Muscle layer of duodenum (tissue), 2 donors: Measurements from ENCODE around the gene LTA4H.

ENCODE experiments used
- H3K27ac ChIP-seq: one replicate; pipeline ENCODE4 v1.7.0; 2013; ENCODE audit warnings: mild to moderate bottlenecking, low read length
- H3K27me3 ChIP-seq: one replicate; pipeline ENCODE4 v1.7.0; 2013; ENCODE audit warnings: low read depth, mild to moderate bottlenecking, control low read depth, low read length
- H3K36me3 ChIP-seq, 2 donors: one replicate each; pipeline ENCODE4 v1.7.0; 2013; ENCODE audit warnings: low read length in 2 of 2, control low read depth in 1 of 2, mild to moderate bottlenecking in 1 of 2; ENCODE audit not compliant: insufficient read depth in 2 of 2, control insufficient read depth in 1 of 2
- H3K4me1 ChIP-seq, 2 donors: one replicate each; pipeline ENCODE4 v1.7.0; 2013; ENCODE audit warnings: low read length in 2 of 2, mild to moderate bottlenecking in 2 of 2, control low read depth in 1 of 2, moderate library complexity in 1 of 2; ENCODE audit not compliant: insufficient read depth in 2 of 2, control insufficient read depth in 1 of 2
- H3K4me3 ChIP-seq, 2 donors: one replicate each; pipeline ENCODE4 v1.7.0; 2013; ENCODE audit warnings: low read length in 2 of 2, low read depth in 1 of 2, mild to moderate bottlenecking in 1 of 2
- H3K9me3 ChIP-seq, 2 donors: one replicate each; pipeline ENCODE4 v1.7.0; 2013; ENCODE audit warnings: low read length in 2 of 2, control low read depth in 1 of 2, mild to moderate bottlenecking in 1 of 2; ENCODE audit not compliant: control insufficient read depth in 1 of 2
- donor health status: healthy.

The LTA4H gene

DNA sequence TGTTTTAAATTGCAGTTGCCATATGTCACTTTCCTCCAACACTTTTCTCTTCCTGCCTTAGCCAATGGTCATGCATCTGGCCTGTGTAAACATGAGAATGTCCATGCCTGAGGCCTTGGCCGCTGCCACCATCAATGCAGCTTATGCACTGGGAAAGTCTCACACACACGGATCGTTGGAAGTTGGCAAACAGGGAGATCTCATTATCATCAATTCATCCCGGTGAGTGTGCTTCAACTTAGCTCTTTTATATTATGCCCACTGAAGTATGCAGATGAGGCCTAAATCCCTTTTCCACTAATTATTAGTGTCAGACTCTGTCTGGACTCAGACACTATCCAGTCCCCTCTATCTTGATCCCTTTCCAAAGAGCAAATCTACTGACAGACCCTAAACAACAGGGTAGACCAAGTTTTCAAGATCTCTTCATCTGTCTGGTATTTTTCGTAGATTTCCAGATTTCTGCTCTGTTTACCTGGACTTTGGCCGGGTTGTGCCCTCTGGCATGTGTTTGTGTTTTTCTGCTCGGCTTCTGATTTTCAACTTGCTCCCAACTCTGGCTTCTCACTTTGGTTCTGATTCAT lies 69.0 kb downstream of the LTA4H start:
- Histone ChIP-seq H3K36me3 (no peaks in the 10 kb centered on the region), H3K4me1 (no peaks in the 10 kb centered on the region), H3K27ac (no peak overlapping the region), H3K4me3 (no peak overlapping the region), H3K9me3 (no peaks in the 10 kb centered on the region), H3K27me3 (no peaks in the 10 kb centered on the region)

DNA sequence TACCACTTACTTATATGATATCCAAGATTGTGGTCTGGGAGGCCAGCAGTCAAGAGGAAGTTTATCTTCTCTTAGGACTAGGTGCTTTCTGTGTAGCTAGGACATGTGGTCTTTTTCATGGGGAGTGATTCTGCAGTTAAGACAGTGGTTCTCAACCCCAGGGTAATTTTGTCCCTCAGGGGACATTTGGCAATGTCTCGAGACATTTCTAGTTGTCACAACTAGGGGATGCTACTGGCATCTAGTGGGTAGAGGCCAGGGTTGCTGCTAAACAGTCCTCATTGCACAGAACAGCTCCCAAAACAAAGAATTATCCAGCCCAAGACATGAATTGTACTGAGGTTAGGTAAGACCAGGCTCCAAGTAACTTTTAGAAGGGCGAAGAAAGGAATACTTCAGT lies 72.3 kb downstream of the LTA4H start:
- Histone ChIP-seq H3K4me3 (no peak overlapping the region), H3K9me3 (no peaks in the 10 kb centered on the region), H3K4me1 (no peaks in the 10 kb centered on the region), H3K27ac (no peak overlapping the region), H3K27me3 (no peaks in the 10 kb centered on the region), H3K36me3 (no peaks in the 10 kb centered on the region)

DNA sequence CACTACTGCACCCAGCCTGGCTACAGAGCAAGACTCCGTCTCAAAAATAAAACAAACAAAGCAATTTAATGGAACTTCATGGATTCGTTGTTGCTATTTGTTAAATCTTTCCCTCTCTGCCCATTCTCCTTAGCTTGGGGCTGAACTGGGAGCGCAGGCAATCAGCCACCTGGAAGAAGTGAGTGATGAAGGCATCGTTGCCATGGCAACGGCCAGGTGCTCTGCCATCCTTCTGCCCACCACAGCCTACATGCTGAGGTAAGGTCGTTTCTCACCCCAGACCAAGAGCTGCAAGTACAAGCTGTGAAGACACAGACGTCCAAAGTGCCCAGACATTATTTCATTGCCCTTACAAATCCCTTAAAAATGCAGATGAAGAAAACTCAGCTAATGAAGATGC lies 73.2 kb downstream of the LTA4H start:
- Histone ChIP-seq H3K4me3 (no peak overlapping the region), H3K27me3 (no peaks in the 10 kb centered on the region), H3K36me3 (no peaks in the 10 kb centered on the region), H3K4me1 (no peaks in the 10 kb centered on the region), H3K9me3 (no peaks in the 10 kb centered on the region), H3K27ac (no peak overlapping the region)

DNA sequence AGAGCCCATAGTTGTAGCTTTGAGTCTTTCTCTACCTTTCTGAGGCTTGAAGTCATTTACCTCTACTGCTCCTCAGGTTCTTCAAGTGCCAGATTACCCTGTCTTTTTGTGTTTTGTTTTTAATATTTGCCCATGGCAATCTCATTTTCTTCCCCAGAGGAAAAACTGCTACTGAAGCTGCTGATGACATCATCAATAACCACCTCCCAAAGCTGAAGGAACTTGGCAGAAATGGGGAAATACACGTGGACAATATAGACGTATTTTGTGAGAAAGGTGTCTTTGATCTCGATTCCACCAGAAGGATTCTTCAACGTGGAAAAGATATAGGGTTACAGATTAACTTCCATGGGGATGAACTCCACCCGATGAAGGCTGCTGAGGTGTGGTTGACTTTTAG lies 75.1 kb downstream of the LTA4H start:
- Histone ChIP-seq H3K36me3 (no peaks in the 10 kb centered on the region), H3K4me1 (no peaks in the 10 kb centered on the region), H3K4me3 (no peak overlapping the region), H3K27me3 (no peaks in the 10 kb centered on the region), H3K9me3 (no peaks in the 10 kb centered on the region), H3K27ac (no peak overlapping the region)

DNA sequence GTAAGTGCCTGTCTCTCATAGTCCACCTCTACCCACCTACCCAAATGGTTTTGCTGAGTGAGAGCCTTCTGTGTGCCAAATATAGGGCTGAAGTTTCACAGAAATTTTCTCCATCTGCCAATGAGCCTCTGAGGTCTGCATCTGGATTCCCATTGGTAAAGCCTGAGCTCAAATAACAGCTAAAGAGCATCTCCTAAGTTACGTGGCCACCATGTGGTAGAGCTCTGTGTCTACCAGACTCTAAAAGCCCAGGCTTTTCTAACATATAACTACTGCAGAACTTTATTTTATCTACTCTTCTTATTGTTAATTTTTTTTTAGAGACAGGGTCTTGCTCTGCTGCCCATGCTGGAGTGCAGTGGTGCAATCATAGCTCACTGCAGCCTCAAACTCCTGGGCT lies 76.3 kb downstream of the LTA4H start:
- H3K36me3 ChIP-seq: no peaks in the 10 kb centered on the region
- no peaks in the 10 kb centered on the region for H3K9me3 ChIP-seq
- no peaks in the 10 kb centered on the region for H3K27me3 ChIP-seq
- H3K4me1 ChIP-seq: no peaks in the 10 kb centered on the region
- no peak overlapping the region for H3K27ac ChIP-seq
- no peak overlapping the region for H3K4me3 ChIP-seq

DNA sequence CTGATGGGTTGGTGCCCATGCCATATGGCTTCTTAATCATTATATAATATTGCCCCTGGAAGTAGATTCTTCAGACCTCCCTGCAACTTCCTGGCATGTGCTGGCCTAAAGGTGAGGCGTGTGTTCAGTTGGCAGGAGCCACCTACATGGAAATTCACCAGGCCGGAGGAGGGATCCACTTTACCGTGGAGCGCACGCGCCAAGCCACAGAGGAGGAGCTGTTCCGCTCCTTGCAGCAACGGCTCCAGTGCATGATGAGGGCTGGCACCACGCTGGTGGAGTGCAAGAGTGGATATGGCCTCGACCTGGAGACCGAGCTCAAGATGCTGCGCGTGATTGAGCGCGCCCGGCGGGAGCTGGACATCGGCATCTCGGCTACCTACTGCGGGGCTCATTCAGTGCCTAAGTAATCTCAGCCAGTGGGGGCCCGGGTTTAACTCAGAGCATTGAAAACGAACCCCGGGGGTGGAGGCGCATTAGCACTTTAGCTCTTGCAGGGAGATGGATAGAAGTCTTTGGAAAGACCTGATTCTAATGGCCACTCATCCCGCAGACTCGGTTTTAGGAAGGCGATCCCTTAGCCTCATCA lies 78.7 kb downstream of the LTA4H start:
- Histone ChIP-seq H3K4me3 (no peak overlapping the region), H3K27ac (no peak overlapping the region)

DNA sequence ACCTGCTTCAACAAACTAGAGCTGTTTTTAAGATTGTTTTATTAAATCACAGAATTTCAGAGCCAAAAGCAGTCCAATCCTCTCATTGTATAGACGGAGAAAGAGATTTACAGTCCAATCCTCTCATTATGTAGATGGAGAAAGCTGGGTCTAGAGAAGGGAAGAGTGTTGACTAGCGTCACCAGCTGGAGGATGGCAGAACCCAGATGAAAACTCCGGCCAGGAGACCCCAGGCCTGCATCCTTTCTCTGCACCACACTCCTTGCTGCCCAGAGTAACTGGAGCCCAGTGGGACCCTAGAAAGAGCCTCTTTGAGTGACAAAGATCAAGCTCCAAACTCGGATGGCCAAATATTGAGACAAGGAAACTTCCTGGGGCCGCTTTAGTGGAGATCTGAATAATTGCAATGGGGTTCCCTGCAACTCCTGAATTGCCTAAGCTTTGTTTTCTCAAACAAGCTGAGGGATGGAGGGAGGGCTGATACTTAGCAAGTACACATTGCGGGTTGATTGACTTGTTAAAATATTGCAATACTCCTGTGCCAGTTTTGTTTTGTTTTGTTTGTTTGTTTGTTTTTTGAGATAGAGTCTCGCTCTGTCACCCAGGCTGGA lies 79.7 kb downstream of the LTA4H start:
- no peaks in the 10 kb centered on the region for H3K9me3 ChIP-seq
- H3K27me3 ChIP-seq: no peaks in the 10 kb centered on the region
- no peak overlapping the region for H3K27ac ChIP-seq
- H3K4me3 ChIP-seq: no peak overlapping the region
- no peaks in the 10 kb centered on the region for H3K36me3 ChIP-seq
- no peaks in the 10 kb centered on the region for H3K4me1 ChIP-seq

More for the DNA sequence above, 78.7 kb downstream of the LTA4H start:
- H3K4me1 ChIP-seq: no peaks in the 10 kb centered on the region
- no peaks in the 10 kb centered on the region for H3K27me3 ChIP-seq
- no peaks in the 10 kb centered on the region for H3K9me3 ChIP-seq
- H3K36me3 ChIP-seq: no peaks in the 10 kb centered on the region

DNA sequence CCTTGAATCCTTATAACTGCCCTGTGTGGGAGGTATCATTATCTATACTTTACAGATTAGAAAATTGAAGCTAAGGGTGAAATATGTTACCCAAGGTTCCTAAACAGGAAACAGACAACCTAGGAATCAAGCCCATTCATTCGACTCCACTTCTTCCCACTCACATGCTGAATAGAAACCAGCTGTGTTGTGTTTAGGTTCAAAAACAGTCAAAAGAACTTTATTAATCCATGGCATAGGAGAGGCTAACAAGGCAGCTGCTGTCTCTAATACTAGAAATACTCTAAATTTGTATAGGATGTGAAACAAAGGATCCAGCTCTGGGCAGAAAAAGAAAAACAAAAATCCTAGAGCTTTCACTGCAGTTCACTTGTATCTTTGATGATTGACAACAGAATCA lies 82.4 kb downstream of the LTA4H start:
- Histone ChIP-seq H3K27me3 (no peaks in the 10 kb centered on the region), H3K36me3 (no peaks in the 10 kb centered on the region), H3K9me3 (no peaks in the 10 kb centered on the region), H3K4me3 (no peak overlapping the region), H3K27ac (no peak overlapping the region), H3K4me1 (no peaks in the 10 kb centered on the region)

DNA sequence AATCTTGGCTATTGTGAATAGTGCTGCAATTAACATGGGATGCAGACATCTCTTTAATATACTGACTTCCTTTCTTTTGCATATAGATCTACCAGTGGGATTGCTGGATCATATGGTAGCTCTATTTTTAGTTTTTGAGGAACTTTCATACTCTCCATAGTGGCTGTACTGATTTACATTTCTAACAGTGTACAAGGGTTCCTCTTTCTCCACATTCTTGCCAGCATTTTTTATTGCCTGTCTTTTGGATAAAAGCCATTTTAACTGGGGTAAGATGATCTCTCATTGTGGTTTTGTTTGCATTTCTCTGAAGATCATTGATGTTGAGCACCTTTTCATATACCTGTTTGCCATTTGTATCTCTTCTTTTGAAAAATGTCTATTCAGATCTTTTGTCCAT lies 83.9 kb downstream of the LTA4H start:
- H3K4me1 ChIP-seq: no peaks in the 10 kb centered on the region
- H3K27ac ChIP-seq: no peak overlapping the region
- H3K36me3 ChIP-seq: no peaks in the 10 kb centered on the region
- no peak overlapping the region for H3K4me3 ChIP-seq
- H3K9me3 ChIP-seq: no peaks in the 10 kb centered on the region
- no peaks in the 10 kb centered on the region for H3K27me3 ChIP-seq
